MCF 10A (cell line): ENCODE data around the gene CSNK2A1. TPM values are rescaled to one million over a fixed set of nuclear protein-coding genes. Genes with fewer than 3 reads are reported as not detected.

Source experiments
- BruUV-seq: library from RNA; stranded (reverse); fragments of 400-500 nt; replicated peaks from 2 replicates; lab custom pipeline; 2021; lab: Mats Ljungman, UMichigan
- CTCF ChIA-PET: fragments of 300-600 bp; sonication (Branson Sonifier 250); formaldehyde crosslinking; extraction: SDS; loops from one replicate; lab custom pipeline; 2021; ENCODE audit warnings: antibody characterized with exemption, inconsistent platforms; lab: Yijun Ruan, JAX
- POLR2A ChIA-PET: fragments of 300-600, 350-650 bp; sonication (Branson Sonifier 250); formaldehyde crosslinking; extraction: SDS; loops from one replicate; lab custom pipeline; 2020; ENCODE audit warnings: antibody characterized with exemption, inconsistent platforms; lab: Yijun Ruan, JAX
- DNase-seq: peaks from one replicate; pipeline ENCODE4 v3.0.0-alpha.2; 2018; ENCODE audit not compliant: unreplicated experiment
- H3K27ac Mint-ChIP-seq: one replicate; pipeline ENCODE4 v1.8.0; 2022; ENCODE audit warnings: mild to moderate bottlenecking, low read depth, mixed read lengths; ENCODE audit not compliant: unreplicated experiment
- H3K27me3 Mint-ChIP-seq: one replicate; pipeline ENCODE4 v1.8.0; 2022; ENCODE audit warnings: mixed read lengths; ENCODE audit not compliant: insufficient read depth, unreplicated experiment
- H3K36me3 Mint-ChIP-seq: one replicate; pipeline ENCODE4 v1.8.0; 2022; ENCODE audit warnings: mild to moderate bottlenecking, moderate library complexity, mixed read lengths; ENCODE audit not compliant: insufficient read depth, unreplicated experiment
- H3K4me1 Mint-ChIP-seq: one replicate; pipeline ENCODE4 v1.8.0; 2022; ENCODE audit warnings: mixed read lengths; ENCODE audit not compliant: insufficient read depth, unreplicated experiment
- H3K4me3 Mint-ChIP-seq: one replicate; pipeline ENCODE4 v1.8.0; 2022; ENCODE audit warnings: mild to moderate bottlenecking, moderate library complexity, mixed read lengths; ENCODE audit not compliant: unreplicated experiment
- H3K9me3 Mint-ChIP-seq: one replicate; pipeline ENCODE4 v1.8.0; 2022; ENCODE audit warnings: mixed read lengths; ENCODE audit not compliant: unreplicated experiment
- intact Hi-C: fragments of 100-400 bp; cut with micrococcal nuclease; formaldehyde crosslinking; loops from 2 replicates; pipeline ENCODE4 v1.14.1; 2022
- total RNA-seq: library from RNA; stranded (reverse); gene quantifications from 2 replicates; pipeline ENCODE4 v1.2.3, GENCODE V29; 2022
- TF ChIP-seq, protein P1 (sequence below): fragments of 200-600 bp; IDR thresholded peaks from one replicate; pipeline ENCODE4 v1.8.0; 2022; ENCODE audit warnings: antibody characterized with exemption, mild to moderate bottlenecking; ENCODE audit not compliant: unreplicated experiment

Gene CSNK2A1
- total RNA-seq, 1 experiment from 2014 or later, result 271 TPM

DNA sequence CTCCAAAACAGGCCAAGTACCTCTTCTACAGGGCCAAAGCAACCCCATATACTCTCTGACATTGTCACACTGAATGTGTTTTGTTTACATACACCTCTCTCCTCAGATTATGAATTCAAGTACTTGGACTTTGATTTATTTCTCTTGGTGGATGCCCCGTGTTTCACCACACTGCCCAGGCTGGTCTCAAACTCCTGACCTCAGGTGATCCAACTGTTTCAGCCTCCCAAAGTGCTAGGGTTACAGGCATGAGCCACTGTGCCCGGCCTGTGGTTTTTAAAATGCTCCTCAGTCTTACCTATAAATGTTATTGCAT lies 16.1 kb downstream of the CSNK2A1 start:
- ChIA-PET CTCF (no interaction called here), POLR2A (interaction anchor here (1.7 to 6.0 kb wide), 2 partner anchors 11 to 14 kb away, joined by 4 to 74 read pairs; partner anchors contain the start of gene CSNK2A1)
- intact Hi-C loops, result no loop called here
- H3K4me1 Mint-ChIP-seq, result peaks cover 34% of the 10 kb centered on the region
- H3K4me3 Mint-ChIP-seq, result no peak overlapping the region
- TF ChIP-seq, protein P1, sequence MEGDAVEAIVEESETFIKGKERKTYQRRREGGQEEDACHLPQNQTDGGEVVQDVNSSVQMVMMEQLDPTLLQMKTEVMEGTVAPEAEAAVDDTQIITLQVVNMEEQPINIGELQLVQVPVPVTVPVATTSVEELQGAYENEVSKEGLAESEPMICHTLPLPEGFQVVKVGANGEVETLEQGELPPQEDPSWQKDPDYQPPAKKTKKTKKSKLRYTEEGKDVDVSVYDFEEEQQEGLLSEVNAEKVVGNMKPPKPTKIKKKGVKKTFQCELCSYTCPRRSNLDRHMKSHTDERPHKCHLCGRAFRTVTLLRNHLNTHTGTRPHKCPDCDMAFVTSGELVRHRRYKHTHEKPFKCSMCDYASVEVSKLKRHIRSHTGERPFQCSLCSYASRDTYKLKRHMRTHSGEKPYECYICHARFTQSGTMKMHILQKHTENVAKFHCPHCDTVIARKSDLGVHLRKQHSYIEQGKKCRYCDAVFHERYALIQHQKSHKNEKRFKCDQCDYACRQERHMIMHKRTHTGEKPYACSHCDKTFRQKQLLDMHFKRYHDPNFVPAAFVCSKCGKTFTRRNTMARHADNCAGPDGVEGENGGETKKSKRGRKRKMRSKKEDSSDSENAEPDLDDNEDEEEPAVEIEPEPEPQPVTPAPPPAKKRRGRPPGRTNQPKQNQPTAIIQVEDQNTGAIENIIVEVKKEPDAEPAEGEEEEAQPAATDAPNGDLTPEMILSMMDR, result no peak
- peaks cover 72% of the 10 kb centered on the region for H3K36me3 Mint-ChIP-seq
- no peaks in the 10 kb centered on the region for H3K27me3 Mint-ChIP-seq
- no TSS peak for BruUV-seq
- DNase-seq, result no peak
- peak overlapping the region; percentile 95 for H3K27ac Mint-ChIP-seq
- H3K9me3 Mint-ChIP-seq, result no peaks in the 10 kb centered on the region

DNA sequence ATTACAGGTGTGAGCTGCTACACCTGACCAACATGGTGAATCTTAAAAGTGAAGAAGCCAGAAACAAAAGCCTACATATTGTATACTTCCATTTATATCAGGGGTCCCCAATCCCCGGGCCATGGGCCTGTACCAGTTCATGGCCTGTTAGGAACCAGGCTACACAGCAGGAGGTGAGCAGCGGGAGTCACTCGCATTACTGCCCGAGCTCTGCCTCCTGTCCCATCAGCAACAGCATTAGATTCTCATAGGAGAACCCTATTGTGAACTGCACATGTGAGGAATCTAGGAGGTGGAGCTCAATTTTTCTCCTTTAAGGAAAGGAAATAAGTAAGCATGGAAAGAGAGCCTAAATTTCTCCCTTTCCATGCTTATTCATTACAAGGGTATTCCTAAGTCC lies 21.7 kb downstream of the CSNK2A1 start:
- TF ChIP-seq, protein P1, result no peak
- POLR2A ChIA-PET, result interaction anchor here (0.9 to 1.2 kb wide), 3 partner anchors 13 to 22 kb away, joined by 3 to 5 read pairs (median 4); no protein-coding TSS in a partner anchor
- Mint-ChIP-seq H3K27me3 (no peaks in the 10 kb centered on the region), H3K27ac (no peak overlapping the region), H3K36me3 (peaks cover 71% of the 10 kb centered on the region), H3K9me3 (peaks cover 8% of the 10 kb centered on the region), H3K4me3 (no peak overlapping the region), H3K4me1 (peaks cover 4% of the 10 kb centered on the region)
- BruUV-seq, result no TSS peak
- intact Hi-C loops, result no loop called here
- CTCF ChIA-PET, result interaction anchor here (0.6 to 1.3 kb wide), 5 partner anchors 13 to 690 kb away, joined by 3 read pairs; no protein-coding TSS in a partner anchor
- no peak for DNase-seq

DNA sequence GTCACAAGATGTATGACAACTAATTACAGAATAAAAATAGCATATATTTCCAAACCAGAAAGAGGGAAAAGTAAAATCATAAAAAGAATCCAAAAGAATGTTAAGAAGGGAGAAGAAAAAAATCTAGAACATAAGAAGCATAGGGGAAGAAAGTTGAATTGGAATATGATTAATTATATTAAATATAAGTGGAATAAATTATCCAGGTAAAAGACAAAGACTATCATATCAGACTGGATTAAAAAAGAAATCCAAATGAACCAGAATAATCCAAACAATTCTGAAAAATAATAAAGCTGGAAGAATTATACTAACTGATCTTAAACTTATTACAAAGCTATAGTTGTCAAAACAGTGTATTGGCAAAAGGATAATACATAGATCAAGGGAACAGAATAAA lies 23.6 kb downstream of the CSNK2A1 start:
- peaks cover 8% of the 10 kb centered on the region for H3K9me3 Mint-ChIP-seq
- H3K36me3 Mint-ChIP-seq, result peaks cover 60% of the 10 kb centered on the region
- BruUV-seq, result no TSS peak
- CTCF ChIA-PET, result interaction anchor here (0.9 to 1.3 kb wide), 2 partner anchors 20 to 142 kb away, joined by 3 to 4 read pairs; no protein-coding TSS in a partner anchor
- DNase-seq, result no peak
- no peak overlapping the region for H3K4me3 Mint-ChIP-seq
- no peaks in the 10 kb centered on the region for H3K27me3 Mint-ChIP-seq
- intact Hi-C loops, result no loop called here
- H3K27ac Mint-ChIP-seq, result no peak overlapping the region
- POLR2A ChIA-PET, result interaction anchor here (0.7 to 3.3 kb wide), 5 partner anchors 9 to 169 kb away, joined by 3 to 20 read pairs (median 6); partner anchors contain the start of gene CSNK2A1
- H3K4me1 Mint-ChIP-seq, result peaks cover 6% of the 10 kb centered on the region
- TF ChIP-seq, protein P1, result no peak

DNA sequence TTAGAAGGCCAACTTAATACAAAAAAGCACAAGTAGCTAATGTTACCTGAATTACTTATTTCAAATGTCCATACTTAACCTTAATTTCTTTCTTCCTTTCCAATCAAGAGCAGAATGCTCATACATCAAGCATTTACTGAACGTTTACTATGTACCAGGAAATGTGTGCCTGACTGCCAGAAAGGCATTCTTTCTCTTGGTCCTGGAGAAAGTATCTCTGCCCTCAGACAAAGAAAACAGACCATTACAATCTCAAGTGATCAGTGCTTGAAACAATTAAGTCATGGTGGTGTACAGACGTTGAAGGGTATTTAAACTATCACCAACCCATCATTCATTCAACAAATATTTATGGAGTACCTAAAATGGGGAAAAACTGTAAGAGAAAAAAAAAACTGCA lies 26.4 kb downstream of the CSNK2A1 start:
- peaks cover 8% of the 10 kb centered on the region for H3K9me3 Mint-ChIP-seq
- BruUV-seq, result no TSS peak
- intact Hi-C loops, result no loop called here
- POLR2A ChIA-PET, result interaction anchor here (0.7 to 3.3 kb wide), 2 partner anchors 26 to 182 kb away, joined by 3 to 20 read pairs; partner anchors contain the start of gene CSNK2A1
- CTCF ChIA-PET, result no interaction called here
- TF ChIP-seq, protein P1, result no peak
- H3K27ac Mint-ChIP-seq, result no peak overlapping the region
- no peaks in the 10 kb centered on the region for H3K27me3 Mint-ChIP-seq
- peaks cover 47% of the 10 kb centered on the region for H3K36me3 Mint-ChIP-seq
- no peak for DNase-seq
- H3K4me3 Mint-ChIP-seq, result no peak overlapping the region
- H3K4me1 Mint-ChIP-seq, result peaks cover 7% of the 10 kb centered on the region
